K562 (cell line): ENCODE results near the gene SEMA6B. TPM values are rescaled to one million over a fixed set of nuclear protein-coding genes. Genes with fewer than 3 reads are reported as not detected.
A peak's percentile ranks its signal among the peaks of the same experiment; 100 is the strongest.

ENCODE experiments used
- CBX3 ChIP-seq, 2 experiments: IDR thresholded peaks; 1 replicate in 1 of 2; 2 replicates in 1 of 2; pipeline ENCODE4 v1.6.1; 2012; ENCODE audit warnings: inconsistent platforms in 2 of 2, low read length in 2 of 2, borderline replicate concordance in 1 of 2, control low read depth in 1 of 2
- CEBPB ChIP-seq: fragments of 450-650 bp; IDR thresholded peaks from 2 replicates; pipeline ENCODE4 v1.6.1; 2016; ENCODE audit warnings: missing genetic modification characterization, missing compliant biosample characterization
- CEBPG ChIP-seq, 3 experiments: fragments of 200-800 bp in 1 of 3; sonication (Bioruptor generic) in 1 of 3; sonication (generic) in 1 of 3; formaldehyde crosslinking in 1 of 3; IDR thresholded peaks in 2 of 3; conservative IDR thresholded peaks in 1 of 3; 2 replicates each; pipeline versions ENCODE4 v1.6.1 to v1.8.0; 2016 to 2022; ENCODE audit warnings: missing compliant biosample characterization in 2 of 3, missing genetic modification characterization in 2 of 3, mild to moderate bottlenecking in 1 of 3, missing genetic modification reagents in 1 of 3
- DACH1 ChIP-seq: fragments of 450-650 bp; IDR thresholded peaks from 2 replicates; pipeline ENCODE4 v1.6.1; 2018; ENCODE audit not compliant: partially characterized antibody
- HDGF ChIP-seq: fragments of 450-650 bp; IDR thresholded peaks from 2 replicates; pipeline ENCODE4 v1.6.1; 2016
- MAFF ChIP-seq: IDR thresholded peaks from 2 replicates; pipeline ENCODE4 v1.6.1; 2012; ENCODE audit warnings: low read length, improper control_type of control experiment
- MYC ChIP-seq, 2 experiments: fragments of 250-450 bp in 1 of 2; sonication (Bioruptor Pico) in 1 of 2; IDR thresholded peaks; 2 replicates each; pipeline versions ENCODE4 v1.5.1 to v1.6.1; 2012 to 2021; ENCODE audit warnings: low read depth in 2 of 2, borderline replicate concordance in 1 of 2, improper control_type of control experiment in 1 of 2, low read length in 1 of 2, mild to moderate bottlenecking in 1 of 2, moderate library complexity in 1 of 2
- NR4A1 ChIP-seq, 2 experiments: fragments of 250-450 bp in 1 of 2; fragments of 450-650 bp in 1 of 2; sonication (Bioruptor Pico) in 1 of 2; IDR thresholded peaks; 2 replicates each; pipeline versions ENCODE4 v1.4.0 to v1.6.1; 2016 to 2020; ENCODE audit warnings: mild to moderate bottlenecking in 2 of 2, missing compliant biosample characterization in 1 of 2, missing genetic modification characterization in 1 of 2, moderate library complexity in 1 of 2
- POLR2B ChIP-seq: fragments of 450-650 bp; IDR thresholded peaks from 2 replicates; pipeline ENCODE4 v1.6.1; 2018; ENCODE audit warnings: low read depth; ENCODE audit not compliant: partially characterized antibody
- RFX7 ChIP-seq: fragments of 250-450 bp; sonication (Bioruptor Pico); IDR thresholded peaks from 2 replicates; pipeline ENCODE4 v1.5.1; 2021; ENCODE audit warnings: mild to moderate bottlenecking
- TBP ChIP-seq: optimal IDR thresholded peaks from 2 replicates; pipeline ENCODE3; 2011; ENCODE audit warnings: low read depth, low read length, improper control_type of control experiment
- U2AF2 ChIP-seq: fragments of 200-400 bp; formaldehyde crosslinking; optimal IDR thresholded peaks from 2 replicates; pipeline ENCODE3; 2017; ENCODE audit warnings: low read depth, mild to moderate bottlenecking, low read length
- ZFX ChIP-seq: sonication (generic); formaldehyde crosslinking; IDR thresholded peaks from 2 replicates; pipeline ENCODE4 v1.8.0; 2022; ENCODE audit warnings: mild to moderate bottlenecking, missing genetic modification reagents, moderate library complexity
- ZNF316 ChIP-seq: fragments of 450-650 bp; IDR thresholded peaks from 2 replicates; pipeline ENCODE4 v1.6.1; 2016
- ZNF589 ChIP-seq: fragments of 200-800 bp; sonication (Bioruptor generic); IDR thresholded peaks from 2 replicates; pipeline ENCODE4 v1.6.1; 2016; ENCODE audit warnings: low read depth, missing genetic modification characterization, missing compliant biosample characterization
- polyA plus RNA-seq, 8 experiments: library from polyadenylated mRNA; depleted of rRNA in 4 of 8; stranded (reverse) in 5 of 8; unstranded in 3 of 8; fragments of >200 nt; fragmentation: Nextera tagmentation in 2 of 8; fragmentation: Illumina TruSeq in 1 of 8; extraction: Ambion mirVana in 2 of 8; extraction: Trizol in 1 of 8; gene quantifications; 2 replicates each; pipeline versions ENCODE4 v1.2.1 to v1.2.3, GENCODE V29; 2011 to 2014; ENCODE audit warnings: inconsistent platforms in 1 of 8, missing spikeins in 1 of 8
- total RNA-seq, 7 experiments: library from RNA; depleted of rRNA in 6 of 7; stranded (reverse); fragments of >200 nt in 6 of 7; fragmentation: Illumina TruSeq in 2 of 7; extraction: Trizol in 2 of 7; gene quantifications; 2 replicates each; pipeline versions ENCODE4 v1.2.1 to v1.2.3, GENCODE V29; 2011 to 2021; ENCODE audit warnings: low replicate concordance in 1 of 7
- TF ChIP-seq, protein P1 (sequence below), 2 experiments: fragments of 450-650 bp; IDR thresholded peaks; 2 replicates each; pipeline ENCODE4 v1.6.1; 2016

The SEMA6B gene
- total and polyA plus RNA-seq, 9 of the 15 experiments (the other 6 are each of a cell fraction or from before 2014, with no cell fraction given), result 0.65 to 4.6 (median 2.5) TPM; not detected in 2

- TF ChIP-seq ZFX (peak; percentile 64), MYC (IDR thresholded peaks at IDR 0.05; ENCODE audit: low read depth, low read length) (0 out of 2 replicates have a peak, but pooled peaks have one; percentile 14), MYC (CRISPR knock-in tag; IDR thresholded peaks at IDR 0.05; ENCODE audit: borderline replicate concordance, low read depth) (no peak), POLR2B (peak; percentile 72), MAFF (0 out of 2 replicates have a peak, but pooled peaks have one; percentile 2), RFX7 (CRISPR knock-in tag) (no peak), ZNF316 (no peak), U2AF2 (no peak), TBP (peak; percentile 92), CEBPG (CRISPR knock-in tag; IDR thresholded peaks at IDR 0.05) (no peak), CEBPG (tag; conservative IDR thresholded peaks at IDR 0.05 in 1 of 2, IDR thresholded peaks at IDR 0.05 in 1 of 2) (peak; percentile 37 to 68; a peak in 3 of 4 replicates), ZNF589 (CRISPR knock-in tag) (no peak), DACH1 (no peak), NR4A1 (CRISPR knock-in tag; IDR thresholded peaks at IDR 0.05) (no peak), NR4A1 (tag; IDR thresholded peaks at IDR 0.05) (no peak), CEBPB (tag) (peak; percentile 86), HDGF (0 out of 2 replicates have a peak, but pooled peaks have one; percentile 70), CBX3 (IDR thresholded peaks at IDR 0.05; ENCODE audit: borderline replicate concordance in 1 of 2, low read length in 2 of 2) (no peak; a peak in 1 of 3 replicates)
- TF ChIP-seq, protein P1, sequence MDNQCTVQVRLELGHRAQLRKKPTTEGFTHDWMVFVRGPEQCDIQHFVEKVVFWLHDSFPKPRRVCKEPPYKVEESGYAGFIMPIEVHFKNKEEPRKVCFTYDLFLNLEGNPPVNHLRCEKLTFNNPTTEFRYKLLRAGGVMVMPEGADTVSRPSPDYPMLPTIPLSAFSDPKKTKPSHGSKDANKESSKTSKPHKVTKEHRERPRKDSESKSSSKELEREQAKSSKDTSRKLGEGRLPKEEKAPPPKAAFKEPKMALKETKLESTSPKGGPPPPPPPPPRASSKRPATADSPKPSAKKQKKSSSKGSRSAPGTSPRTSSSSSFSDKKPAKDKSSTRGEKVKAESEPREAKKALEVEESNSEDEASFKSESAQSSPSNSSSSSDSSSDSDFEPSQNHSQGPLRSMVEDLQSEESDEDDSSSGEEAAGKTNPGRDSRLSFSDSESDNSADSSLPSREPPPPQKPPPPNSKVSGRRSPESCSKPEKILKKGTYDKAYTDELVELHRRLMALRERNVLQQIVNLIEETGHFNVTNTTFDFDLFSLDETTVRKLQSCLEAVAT (IDR thresholded peaks at IDR 0.05), result 0 out of 4 replicates have a peak, but pooled peaks of 1 of the 2 experiments have one; percentile 12
Observed at GRCh38 chr19:4539693-4540581, 19.5 kb downstream of the SEMA6B start, which contains the start of gene LRG1 (continued).
